AG09319 (cell line): ENCODE data around the gene GPR156.

Source experiments
- DNase-seq: peaks from one replicate; pipeline ENCODE4 v3.0.0-alpha.2; 2010; ENCODE audit warnings: low read depth; ENCODE audit errors: extremely low read depth
- CTCF ChIP-seq: IDR thresholded peaks from 2 replicates; pipeline ENCODE4 v1.5.1; 2011; ENCODE audit warnings: low read depth, mild to moderate bottlenecking, inconsistent platforms, low read length, moderate library complexity

The GPR156 gene

GRCh38 chr3:120163816-120164215, 121.2 kb downstream of the GPR156 start:
- DNase-seq: no peak
- TF ChIP-seq CTCF: no peak

- DNase-seq: no peak
- no peak for TF ChIP-seq CTCF
Measured at GRCh38 chr3:120163026-120163425, 122.0 kb downstream of the GPR156 start.

DNA sequence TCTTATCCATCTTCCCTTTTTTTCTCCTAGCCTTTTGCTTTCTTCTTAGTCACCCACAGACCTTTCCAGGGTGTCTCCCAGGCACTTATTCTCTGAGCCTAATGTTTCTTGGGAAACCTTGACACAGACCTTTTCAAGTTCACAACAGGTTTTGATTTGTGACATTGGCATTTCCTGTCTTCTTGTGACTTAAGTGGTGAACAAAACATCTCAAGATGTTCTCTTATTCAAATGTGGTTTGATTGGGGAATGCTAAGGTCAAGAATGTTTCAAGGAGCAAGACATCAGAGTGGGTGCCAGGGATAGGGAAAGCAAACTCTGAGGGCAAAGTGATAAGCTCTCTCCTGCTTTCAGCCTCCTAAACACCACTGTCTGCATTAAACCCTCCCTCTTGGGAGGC, 122.6 kb downstream of the GPR156 start:
- peak; percentile 39 for DNase-seq
- no peak for TF ChIP-seq CTCF

DNA sequence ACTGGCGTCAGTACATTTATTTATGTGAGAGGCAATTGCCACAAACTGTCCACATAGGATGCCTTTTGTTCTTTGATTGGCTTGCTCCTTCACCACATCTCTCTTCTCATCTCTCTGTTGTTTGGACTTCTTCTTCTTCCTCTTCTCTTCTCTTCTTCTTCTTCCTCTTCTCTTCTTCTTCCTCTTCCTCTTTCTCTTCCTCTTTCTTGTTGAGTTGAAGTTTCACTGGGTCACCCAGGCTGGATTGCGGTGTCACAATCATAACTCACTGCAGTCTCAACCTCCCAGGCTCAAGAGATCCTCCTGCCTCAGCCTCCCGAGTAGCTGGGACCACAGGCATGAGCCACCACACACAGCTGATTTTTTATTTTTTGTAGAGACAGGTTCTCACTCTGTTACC, 123.1 kb downstream of the GPR156 start:
- no peak for DNase-seq
- TF ChIP-seq CTCF: no peak

DNA sequence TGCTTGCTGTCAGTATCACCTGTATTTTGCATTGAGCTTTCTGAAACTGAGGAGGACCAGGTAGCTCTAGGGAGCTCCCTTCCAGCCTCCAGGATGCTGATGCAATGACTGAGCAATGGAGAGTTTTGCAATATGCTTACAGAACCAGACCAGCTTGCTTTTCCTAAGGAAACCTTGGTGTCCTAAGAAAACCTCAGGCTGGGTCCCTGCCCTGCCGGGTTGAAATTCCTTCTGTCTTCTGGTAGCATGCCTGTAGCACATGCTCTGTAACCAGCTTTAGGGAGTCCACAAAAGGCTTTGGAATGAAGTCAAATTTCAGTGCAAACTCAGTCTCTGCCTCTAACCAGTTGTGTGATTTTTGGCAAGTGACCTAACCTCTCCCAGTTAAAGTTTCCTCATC, 125.0 kb downstream of the GPR156 start:
- no peak for TF ChIP-seq CTCF
- peak; percentile 99 for DNase-seq

- TF ChIP-seq CTCF: no peak
- DNase-seq: no peak
Measured at GRCh38 chr3:120157681-120158080, 127.3 kb downstream of the GPR156 start.

DNA sequence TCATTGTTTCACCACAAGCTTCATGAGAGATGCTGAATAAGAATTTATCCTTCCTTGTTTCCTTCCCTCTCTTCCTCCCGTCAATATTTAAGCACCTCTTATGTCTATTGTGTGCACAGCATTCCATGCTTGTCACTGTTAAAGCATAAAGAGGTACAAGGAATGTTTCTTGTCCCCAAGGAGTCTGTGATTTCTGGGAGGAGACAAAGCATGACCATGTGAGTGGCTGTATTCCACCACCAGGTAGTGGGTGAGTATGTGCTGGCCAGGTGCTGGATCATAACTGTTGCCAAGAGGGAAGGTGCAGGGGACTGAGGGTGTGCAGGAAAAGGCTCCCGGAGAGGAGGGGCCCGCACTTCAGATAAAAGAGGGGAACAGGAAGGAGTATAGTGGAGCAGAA, 127.9 kb downstream of the GPR156 start:
- DNase-seq: no peak
- TF ChIP-seq CTCF: no peak
